Measurements from ENCODE around the gene ATAD3B.
"Not testable (repeated sequence)": the region's sequence is repeated elsewhere in the genome, so short reads cannot be mapped to it uniquely, and the experiment has no call there.

Gene ATAD3B

GRCh38 chr1:1524750-1525383 lies 53.3 kb downstream of the ATAD3B start:
- not testable (repeated sequence) for DNase-seq (ENCODE audit: low read depth, low spot score); H3K4me3 ChIP-seq (ENCODE audit: low read length)

DNA sequence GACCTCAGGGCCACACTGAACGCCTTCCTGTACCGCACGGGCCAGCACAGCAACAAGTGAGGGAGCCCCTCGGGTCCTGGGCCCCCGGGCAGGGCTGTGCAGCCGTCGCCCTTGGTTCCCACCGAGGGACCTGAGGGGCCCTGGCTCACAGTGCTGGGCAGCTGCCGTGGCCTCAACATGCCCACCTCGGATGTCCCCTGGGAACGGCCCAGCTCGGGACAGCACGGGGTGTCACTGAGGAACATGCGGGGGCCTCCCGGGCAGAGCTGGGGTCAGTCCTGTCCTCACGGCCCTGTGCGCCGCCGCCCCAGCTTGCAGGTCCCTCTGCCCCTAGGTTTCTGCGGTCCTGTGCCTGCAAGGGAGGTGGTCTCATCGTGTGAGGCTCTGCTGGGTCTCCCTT lies 54.9 kb downstream of the ATAD3B start:
- not testable (repeated sequence) for DNase-seq (ENCODE audit: low read depth, low spot score); H3K4me3 ChIP-seq (ENCODE audit: low read length)

GRCh38 chr1:1527092-1527816 lies 55.7 kb downstream of the ATAD3B start:
- DNase-seq (ENCODE audit: low read depth, low spot score), result no peak
- no peak overlapping the region for H3K4me3 ChIP-seq (ENCODE audit: low read length)

DNA sequence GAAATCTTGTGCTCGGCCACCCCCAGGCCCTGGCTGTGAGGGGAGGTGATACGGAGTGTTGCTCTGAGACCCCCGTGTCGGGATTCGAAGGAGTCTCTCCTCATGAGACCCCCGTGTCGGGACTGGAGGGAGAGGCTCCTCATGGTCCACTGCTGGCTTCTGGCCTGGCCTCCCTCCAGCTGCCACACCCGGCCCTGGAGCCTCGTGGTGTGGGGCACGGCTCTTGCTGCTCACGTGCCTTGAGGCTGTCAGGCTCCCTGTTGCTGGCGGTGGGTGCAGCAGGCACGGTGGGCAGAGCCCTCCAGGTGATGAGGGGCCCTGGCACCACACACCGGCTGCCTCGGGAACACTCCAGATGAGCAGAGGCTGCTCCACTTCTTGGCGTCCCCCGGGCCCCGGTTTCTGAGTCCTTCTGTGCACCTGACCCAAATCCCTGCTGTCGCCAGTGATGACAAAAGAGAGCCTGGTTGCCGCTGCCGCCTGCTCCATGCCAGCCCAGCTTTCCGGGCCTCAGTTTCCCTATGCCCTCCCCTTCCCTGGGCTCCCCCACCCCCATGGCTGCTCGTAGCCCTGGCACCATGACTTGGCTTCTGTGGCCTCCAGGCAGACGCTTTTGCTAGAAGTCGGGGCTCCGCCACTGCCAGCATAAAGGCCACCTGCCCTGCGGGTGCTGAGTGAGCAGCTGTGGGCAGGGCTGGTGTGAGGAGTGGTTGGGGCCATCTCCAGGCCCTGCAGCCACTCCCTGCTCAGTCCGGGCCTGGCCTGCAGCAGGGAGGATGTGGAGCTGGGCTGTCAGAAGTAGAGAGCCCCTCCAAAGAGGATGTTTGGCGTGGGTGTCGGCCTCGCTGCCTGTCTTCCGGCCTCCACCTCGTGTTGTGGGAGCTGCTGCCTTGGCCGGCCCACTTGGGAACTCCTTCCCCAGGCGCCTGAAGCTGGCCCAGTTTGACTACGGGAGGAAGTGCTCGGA lies 57.0 kb downstream of the ATAD3B start:
- H3K4me3 ChIP-seq (ENCODE audit: low read length), result no peak overlapping the region
- DNase-seq (ENCODE audit: low read depth, low spot score), result no peak

- DNase-seq (ENCODE audit: low read depth, low spot score), result no peak
- no peak overlapping the region for H3K4me3 ChIP-seq (ENCODE audit: low read length)
Measured at GRCh38 chr1:1529321-1529720, 57.8 kb downstream of the ATAD3B start.

DNA sequence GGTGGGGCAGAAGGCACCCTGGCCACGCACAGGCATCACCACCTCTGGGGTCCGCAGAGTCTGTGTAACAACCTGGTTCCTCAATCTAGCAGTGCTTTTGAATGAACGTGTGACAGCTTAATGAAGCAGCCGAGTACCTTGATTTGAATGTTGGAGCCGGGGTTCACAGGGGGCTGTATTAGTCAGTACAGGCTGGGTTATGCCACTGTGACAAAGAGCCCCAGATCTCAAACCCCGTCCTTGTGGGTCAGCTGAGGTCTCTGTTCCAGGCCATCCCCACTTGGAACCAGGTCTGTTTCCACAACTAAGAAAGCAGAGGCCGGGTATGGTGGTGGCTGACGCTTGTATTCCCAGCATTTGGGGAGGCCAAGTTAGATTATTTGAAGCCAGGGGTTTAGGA lies 58.4 kb downstream of the ATAD3B start:
- no peak overlapping the region for H3K4me3 ChIP-seq (ENCODE audit: low read length)
- DNase-seq (ENCODE audit: low read depth, low spot score), result no peak

DNA sequence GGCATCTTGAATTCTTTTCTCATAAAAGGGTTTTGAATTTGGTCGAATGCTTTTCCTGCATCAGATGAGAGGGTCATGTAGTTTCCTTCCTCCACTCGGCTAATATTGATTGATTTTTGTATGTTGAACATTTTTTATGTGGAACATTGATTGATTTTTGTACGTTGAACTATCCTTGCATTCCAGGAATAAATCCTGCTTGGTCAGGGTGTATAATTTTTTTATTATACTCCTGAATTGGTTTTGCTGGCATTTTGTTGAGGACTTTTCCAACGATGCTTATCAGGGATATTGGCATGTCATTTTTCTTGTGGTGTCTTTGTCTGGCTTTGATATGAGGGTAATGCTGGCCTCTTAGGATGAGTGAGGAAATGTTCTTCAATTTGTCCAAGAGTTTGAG lies 60.4 kb downstream of the ATAD3B start:
- no peak for DNase-seq (ENCODE audit: low read depth, low spot score)
- no peak overlapping the region for H3K4me3 ChIP-seq (ENCODE audit: low read length)

GRCh38 chr1:1533176-1533893 lies 61.8 kb downstream of the ATAD3B start:
- DNase-seq (ENCODE audit: low read depth, low spot score); H3K4me3 ChIP-seq (ENCODE audit: low read length): not testable (repeated sequence)

GRCh38 chr1:1533894-1534291 lies 62.3 kb downstream of the ATAD3B start:
- not testable (repeated sequence) for H3K4me3 ChIP-seq (ENCODE audit: low read length); DNase-seq (ENCODE audit: low read depth, low spot score)

DNA sequence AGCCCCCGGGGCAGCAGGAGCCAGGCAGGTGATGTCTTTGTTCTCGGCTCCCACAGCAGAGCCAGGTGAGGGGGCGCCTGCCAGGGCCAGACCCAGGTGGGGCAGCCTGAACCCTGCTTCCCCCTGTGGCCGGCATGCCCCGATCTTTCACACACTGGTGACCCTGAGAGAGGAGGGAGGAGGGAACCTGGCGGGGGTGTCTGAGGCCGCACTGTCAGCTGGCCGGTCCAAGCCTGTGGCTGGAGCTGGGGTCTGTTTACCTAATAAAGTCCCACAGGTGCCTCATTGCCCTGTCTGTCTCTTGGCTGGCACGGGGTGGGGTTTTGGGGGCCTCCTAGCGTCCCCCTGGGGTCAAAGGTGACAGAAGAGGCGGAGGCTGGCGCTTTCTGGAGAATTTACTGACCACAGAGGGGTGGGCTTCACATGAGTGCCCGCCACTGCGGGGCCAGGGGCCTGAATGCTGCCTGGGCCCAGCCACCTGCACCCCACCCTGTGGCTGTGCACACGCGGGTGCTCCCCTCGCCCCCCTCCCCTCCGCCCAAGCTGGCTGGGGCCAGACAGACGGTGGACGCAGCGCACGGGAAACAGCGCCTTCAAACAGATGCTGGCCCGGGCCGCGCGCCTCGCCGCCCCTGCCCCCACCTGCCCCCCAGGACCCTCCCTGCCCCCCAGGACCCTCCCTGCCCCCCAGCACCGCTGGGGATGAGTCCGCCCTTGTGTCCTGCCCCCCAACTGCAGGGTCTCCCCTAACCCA lies 63.0 kb downstream of the ATAD3B start:
- no peak for DNase-seq (ENCODE audit: low read depth, low spot score)
- H3K4me3 ChIP-seq (ENCODE audit: low read length), result no peak overlapping the region

DNA sequence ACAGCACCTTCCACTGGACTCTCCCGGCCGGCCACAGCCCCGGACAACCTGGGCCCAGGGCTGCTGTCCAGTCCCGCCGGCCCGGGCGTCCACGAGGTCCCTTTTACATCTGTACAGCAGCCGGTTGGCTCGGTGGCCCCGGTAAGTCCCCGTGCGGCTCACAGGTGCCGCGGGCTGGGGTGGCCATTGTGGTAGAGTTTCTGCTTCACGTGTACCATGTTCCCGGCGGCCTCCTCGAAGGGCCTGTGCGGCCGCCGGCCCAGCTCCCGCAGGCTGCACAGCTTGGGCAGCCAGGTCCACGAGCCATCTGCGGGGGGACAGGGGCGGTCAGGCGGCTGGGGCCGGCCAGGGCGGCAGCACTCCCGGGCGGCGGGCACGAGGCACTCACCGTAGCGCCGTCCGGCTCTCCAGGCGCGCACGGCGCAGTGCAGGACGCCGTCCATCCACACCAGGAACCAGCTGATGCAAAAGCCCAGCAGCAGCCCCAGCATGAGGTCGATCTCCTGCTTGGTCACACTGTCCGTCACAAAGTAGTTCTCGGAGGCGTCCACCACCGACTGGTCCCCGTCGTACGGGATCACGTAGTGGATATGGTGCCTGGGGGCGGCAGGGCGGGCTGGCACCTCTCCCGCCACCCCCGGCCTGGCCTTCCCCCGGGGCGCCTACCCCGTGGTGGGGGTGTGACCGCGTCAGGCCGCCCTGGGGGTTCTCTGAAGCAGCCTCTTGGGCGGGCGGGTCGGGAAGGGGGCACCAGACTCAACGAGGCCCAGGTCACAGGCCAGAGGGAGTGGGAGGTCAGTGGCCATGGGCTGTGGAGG lies 63.8 kb downstream of the ATAD3B start:
- no peak for DNase-seq (ENCODE audit: low read depth, low spot score)
- H3K4me3 ChIP-seq (ENCODE audit: low read length), result no peak overlapping the region

DNA sequence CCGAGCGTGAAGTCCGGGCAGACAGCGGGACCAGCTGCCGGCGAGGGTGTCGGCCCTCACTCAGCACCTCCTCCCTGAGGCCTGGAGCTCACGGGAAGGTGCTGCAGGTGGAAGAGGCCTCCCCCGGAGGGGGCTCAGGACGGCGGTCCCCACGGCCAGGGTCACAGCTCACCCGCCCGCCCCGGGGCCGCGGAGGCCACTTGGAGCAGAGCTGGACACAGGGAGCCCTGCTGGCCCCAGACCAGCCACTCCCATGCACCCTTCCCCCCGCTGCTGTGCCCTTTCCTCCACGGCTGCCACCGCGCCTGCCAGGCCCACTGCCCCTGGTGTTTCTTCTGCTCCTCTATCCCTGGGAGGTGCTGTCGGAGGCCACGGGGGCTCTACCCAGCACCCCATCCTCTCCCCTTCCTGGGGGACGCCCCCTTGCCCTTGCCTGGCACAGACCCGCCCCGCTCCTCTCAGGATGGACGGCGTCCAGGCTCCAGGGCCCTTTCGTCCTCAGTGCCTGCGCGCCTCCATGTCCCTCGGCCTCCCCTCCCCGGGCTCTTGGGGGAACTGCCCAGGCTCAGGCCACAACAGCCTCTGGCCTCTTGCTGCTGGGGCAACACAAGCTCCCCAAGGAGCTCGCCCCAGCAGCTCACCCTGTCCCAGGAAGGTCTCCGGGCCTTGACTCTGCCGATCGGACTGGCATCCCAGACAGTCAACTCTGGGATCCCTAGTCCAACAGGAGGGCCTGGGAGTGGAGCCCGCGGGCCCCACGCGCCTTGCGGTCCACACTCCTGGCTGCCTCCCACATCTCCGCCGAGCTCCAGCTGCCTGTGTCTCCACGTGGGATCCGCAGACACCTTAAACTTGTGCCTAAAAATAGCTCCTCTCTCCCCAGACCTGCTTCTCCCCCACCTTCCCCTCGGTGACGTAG lies 64.7 kb downstream of the ATAD3B start:
- DNase-seq (ENCODE audit: low read depth, low spot score), result no peak
- no peak overlapping the region for H3K4me3 ChIP-seq (ENCODE audit: low read length)

GRCh38 chr1:1536938-1537546 lies 65.5 kb downstream of the ATAD3B start:
- no peak overlapping the region for H3K4me3 ChIP-seq (ENCODE audit: low read length)
- no peak for DNase-seq (ENCODE audit: low read depth, low spot score)

GRCh38 chr1:1537626-1538250 lies 66.2 kb downstream of the ATAD3B start:
- H3K4me3 ChIP-seq (ENCODE audit: low read length), result no peak overlapping the region
- no peak for DNase-seq (ENCODE audit: low read depth, low spot score)

- H3K4me3 ChIP-seq (ENCODE audit: low read length), result no peak overlapping the region
- DNase-seq (ENCODE audit: low read depth, low spot score), result no peak
Measured at GRCh38 chr1:1538334-1538733, 66.8 kb downstream of the ATAD3B start.

DNA sequence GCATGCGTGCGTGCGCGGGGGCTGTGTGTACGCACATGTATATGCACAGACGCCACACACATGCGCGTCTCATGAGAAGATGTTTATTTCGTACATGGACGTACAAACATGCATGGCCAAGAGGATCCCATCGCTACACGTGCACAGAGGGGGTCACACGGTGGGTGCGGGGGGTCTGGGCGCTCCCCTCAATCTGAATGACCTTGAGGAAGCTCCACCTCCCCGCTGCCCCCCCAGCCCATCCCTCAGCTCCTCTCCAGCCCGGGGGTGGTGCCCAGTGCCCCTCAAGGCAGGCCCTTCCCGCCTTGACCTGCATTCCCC lies 67.4 kb downstream of the ATAD3B start:
- DNase-seq (ENCODE audit: low read depth, low spot score), result no peak
- no peak overlapping the region for H3K4me3 ChIP-seq (ENCODE audit: low read length)
